Measurements from ENCODE around the gene SLC9A7.

DNA sequence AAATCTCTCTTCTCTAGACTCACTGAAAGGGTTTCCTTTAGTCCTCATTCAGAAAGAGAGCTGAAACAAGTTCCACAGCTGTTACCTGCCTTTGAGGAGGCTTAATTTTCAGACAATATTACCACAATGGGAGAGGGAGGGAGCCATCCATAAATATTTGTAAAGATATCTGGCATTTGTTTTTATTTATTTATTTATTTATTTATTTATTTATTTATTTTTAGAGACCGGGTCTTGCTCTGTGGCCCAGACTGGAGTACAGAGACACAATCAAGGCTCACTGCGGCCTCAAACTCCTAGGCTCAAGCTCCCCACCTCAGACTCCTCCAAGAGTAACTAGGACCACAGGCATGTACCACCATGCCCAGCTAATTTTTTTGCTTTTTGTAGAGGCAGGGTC lies 80.7 kb downstream of the SLC9A7 start:
- TF ChIP-seq POLR2AphosphoS5 (IDR thresholded peaks at IDR 0.05; ENCODE audit: low read depth, low read length) (no peak), POLR2A (IDR thresholded peaks at IDR 0.05; ENCODE audit: low read depth, low read length) (no peak), TAF1 (IDR thresholded peaks at IDR 0.05; ENCODE audit: borderline replicate concordance, low read depth, low read length) (no peak)
